Uterus (tissue), 4 donors: ENCODE data around the gene TEX19. TPM values are rescaled to one million over a fixed set of nuclear protein-coding genes. Genes with fewer than 3 reads are reported as not detected.

Source experiments
- DNase-seq, 2 donors: peaks; one replicate each; pipeline ENCODE4 v3.0.0-alpha.2; 2019 to 2020
- H3K27ac ChIP-seq, 2 donors: fragments of 200-600 bp; sonication (generic); 1 replicate in 1 of 2; 2 replicates in 1 of 2; pipeline ENCODE4 v1.5.1; 2016 to 2018
- H3K27me3 ChIP-seq, 2 donors: fragments of 200-600 bp; sonication (generic); one replicate each; pipeline ENCODE4 v1.5.1; 2018 to 2019; ENCODE audit warnings: control low read depth in 1 of 2
- H3K36me3 ChIP-seq, 2 donors: fragments of 200-600 bp; sonication (generic); one replicate each; pipeline ENCODE4 v1.5.1; 2019; ENCODE audit warnings: control low read depth in 1 of 2
- H3K4me1 ChIP-seq, 2 donors: fragments of 200-600 bp; sonication (generic); one replicate each; pipeline ENCODE4 v1.5.1; 2018 to 2019; ENCODE audit warnings: control low read depth in 1 of 2
- H3K4me3 ChIP-seq, 2 donors: fragments of 200-600 bp; sonication (generic); 1 replicate in 1 of 2; 2 replicates in 1 of 2; pipeline ENCODE4 v1.5.1; 2018 to 2019; ENCODE audit warnings: mild to moderate bottlenecking in 1 of 2
- H3K9me3 ChIP-seq, 2 donors: fragments of 200-600 bp; sonication (generic); one replicate each; pipeline ENCODE4 v1.5.1; 2019; ENCODE audit warnings: control low read depth in 1 of 2
- CTCF ChIP-seq, 4 experiments: fragments of 200-600 bp in 2 of 4; fragments of 450-650 bp in 2 of 4; sonication (generic) in 2 of 4; IDR thresholded peaks; one replicate each; pipeline ENCODE4 v1.5.1; 2016 to 2019; ENCODE audit warnings: antibody characterized with exemption in 4 of 4, mild to moderate bottlenecking in 2 of 4, moderate library complexity in 1 of 4
- POLR2A ChIP-seq, 2 donors: fragments of 450-650 bp; IDR thresholded peaks; one replicate each; pipeline ENCODE4 v1.6.1; 2016; ENCODE audit warnings: antibody characterized with exemption in 2 of 2, mild to moderate bottlenecking in 1 of 2, moderate library complexity in 1 of 2
- intact Hi-C: fragments of 100-400 bp; cut with DNase I; formaldehyde crosslinking; loops from one replicate; pipeline ENCODE4 v1.15.1; 2023; ENCODE audit warnings: low total_unique reads
- total RNA-seq, 4 donors: library from RNA; depleted of rRNA in 3 of 4; stranded (reverse); fragments of >200 nt in 3 of 4; gene quantifications; one replicate each; pipeline versions ENCODE4 v1.1.0 to v1.2.4, GENCODE V29; 2014 to 2023
- donor health status: DM: yes; HTN: yes; CAD: no.

TEX19 gene
- total RNA-seq, 4 donors from 2014 or later, result not detected

GRCh38 chr17:82399601-82400101 is 40.6 kb downstream of the TEX19 start:
- DNase-seq, result no peak
- H3K4me3 ChIP-seq, result no peak overlapping the region
- H3K36me3 ChIP-seq, result no peaks in the 10 kb centered on the region

GRCh38 chr17:82400206-82400605 is 41.2 kb downstream of the TEX19 start:
- H3K36me3 ChIP-seq, result no peaks in the 10 kb centered on the region

More at GRCh38 chr17:82399601-82400101, 40.6 kb downstream of the TEX19 start:
- Histone ChIP-seq H3K4me1 (no peaks in the 10 kb centered on the region), H3K27ac (peak overlapping the region; percentile 28 to 54), H3K9me3 (no peaks in the 10 kb centered on the region), H3K27me3 (no peaks in the 10 kb centered on the region)
- TF ChIP-seq POLR2A (IDR thresholded peaks at IDR 0.05), result no peak
- TF ChIP-seq CTCF (IDR thresholded peaks at IDR 0.05), result no peak
- intact Hi-C loops, result no loop called here

GRCh38 chr17:82400830-82401229 is 41.8 kb downstream of the TEX19 start:
- H3K4me1 ChIP-seq, result no peaks in the 10 kb centered on the region
- no peak for TF ChIP-seq POLR2A (IDR thresholded peaks at IDR 0.05)
- TF ChIP-seq CTCF (IDR thresholded peaks at IDR 0.05), result no peak
- intact Hi-C loops, result no loop called here
- no peak overlapping the region for H3K4me3 ChIP-seq
- H3K36me3 ChIP-seq, result no peaks in the 10 kb centered on the region
- DNase-seq, result no peak
- H3K27ac ChIP-seq, result no peak overlapping the region
- no peaks in the 10 kb centered on the region for H3K27me3 ChIP-seq
- H3K9me3 ChIP-seq, result no peaks in the 10 kb centered on the region

More at GRCh38 chr17:82400206-82400605, 41.2 kb downstream of the TEX19 start:
- Histone ChIP-seq H3K4me1 (no peaks in the 10 kb centered on the region), H3K27ac (peak overlapping the region; percentile 28 to 54), H3K27me3 (no peaks in the 10 kb centered on the region), H3K4me3 (no peak overlapping the region), H3K9me3 (no peaks in the 10 kb centered on the region)
- DNase-seq, result no peak
- TF ChIP-seq CTCF (IDR thresholded peaks at IDR 0.05), result no peak
- no peak for TF ChIP-seq POLR2A (IDR thresholded peaks at IDR 0.05)
- intact Hi-C loops, result no loop called here

- Histone ChIP-seq H3K27me3 (no peaks in the 10 kb centered on the region), H3K4me1 (no peaks in the 10 kb centered on the region), H3K4me3 (no peak overlapping the region), H3K36me3 (no peaks in the 10 kb centered on the region), H3K9me3 (no peaks in the 10 kb centered on the region), H3K27ac (no peak overlapping the region)
- intact Hi-C loops, result no loop called here
- DNase-seq, result no peak
- TF ChIP-seq POLR2A (IDR thresholded peaks at IDR 0.05) (no peak), CTCF (IDR thresholded peaks at IDR 0.05) (no peak)
Observed at GRCh38 chr17:82402865-82403264, 43.8 kb downstream of the TEX19 start.

- no peak for DNase-seq
- TF ChIP-seq POLR2A (IDR thresholded peaks at IDR 0.05), result no peak
- TF ChIP-seq CTCF (IDR thresholded peaks at IDR 0.05), result no peak
- Histone ChIP-seq H3K36me3 (no peaks in the 10 kb centered on the region), H3K4me3 (no peak overlapping the region), H3K27me3 (no peaks in the 10 kb centered on the region), H3K27ac (no peak overlapping the region), H3K9me3 (no peaks in the 10 kb centered on the region), H3K4me1 (no peaks in the 10 kb centered on the region)
- intact Hi-C loops, result no loop called here
Observed at GRCh38 chr17:82403662-82404660, 44.9 kb downstream of the TEX19 start.
